Astrocyte (in vitro differentiated cells and primary cell): Measurements from ENCODE around the gene GIT2. TPM values are rescaled to one million over a fixed set of nuclear protein-coding genes. Genes with fewer than 3 reads are reported as not detected.

Experiments
- DNase-seq: peaks from one replicate; pipeline ENCODE4 v3.0.0-alpha.2; 2010; ENCODE audit warnings: low read depth
- FAIRE-seq: peaks from 2 replicates; lab custom pipeline; 2011; peaks lifted over from hg19 to GRCh38; lab: Jason Lieb, UNC
- H2AFZ ChIP-seq: 2 replicates; pipeline ENCODE4 v1.6.0; 2012; ENCODE audit warnings: low read depth, low read length, inconsistent platforms
- H3K27ac ChIP-seq: 2 replicates; pipeline ENCODE4 v1.5.1; 2011; ENCODE audit warnings: low read depth, low read length, inconsistent platforms
- H3K27me3 ChIP-seq: 2 replicates; pipeline ENCODE4 v1.6.0; 2011; ENCODE audit warnings: low read length, inconsistent platforms; ENCODE audit not compliant: insufficient read depth
- H3K36me3 ChIP-seq: 2 replicates; pipeline ENCODE4 v1.5.1; 2011; ENCODE audit warnings: low read length, inconsistent platforms; ENCODE audit not compliant: insufficient read depth
- H3K4me1 ChIP-seq: 2 replicates; pipeline ENCODE4 v1.5.1; 2011; ENCODE audit warnings: low read length, inconsistent platforms; ENCODE audit not compliant: insufficient read depth
- H3K4me2 ChIP-seq: 2 replicates; pipeline ENCODE4 v1.6.0; 2012; ENCODE audit warnings: low read length, inconsistent platforms
- H3K4me3 ChIP-seq: 2 replicates; pipeline ENCODE4 v1.5.1; 2011; ENCODE audit warnings: low read depth, mild to moderate bottlenecking, low read length, inconsistent platforms; ENCODE audit not compliant: insufficient read depth
- H3K79me2 ChIP-seq: 2 replicates; pipeline ENCODE4 v1.6.0; 2012; ENCODE audit warnings: mild to moderate bottlenecking, low read length, inconsistent platforms; ENCODE audit not compliant: insufficient read depth
- H3K9ac ChIP-seq: 2 replicates; pipeline ENCODE4 v1.6.0; 2012; ENCODE audit warnings: mild to moderate bottlenecking, low read length, inconsistent platforms
- H3K9me3 ChIP-seq: 2 replicates; pipeline ENCODE4 v1.5.1; 2012; ENCODE audit warnings: low read depth, mild to moderate bottlenecking, low read length, inconsistent platforms; ENCODE audit not compliant: insufficient read depth
- H4K20me1 ChIP-seq: 2 replicates; pipeline ENCODE4 v1.6.0; 2012; ENCODE audit warnings: low read length, inconsistent platforms; ENCODE audit not compliant: insufficient read depth
- H3K27ac Mint-ChIP-seq: one replicate; pipeline ENCODE4 v1.8.0; 2021; ENCODE audit warnings: mild to moderate bottlenecking, mixed read lengths; ENCODE audit not compliant: unreplicated experiment
- H3K27me3 Mint-ChIP-seq: one replicate; pipeline ENCODE4 v1.8.0; 2021; ENCODE audit warnings: low read depth, mixed read lengths; ENCODE audit not compliant: unreplicated experiment
- H3K36me3 Mint-ChIP-seq: one replicate; pipeline ENCODE4 v1.8.0; 2021; ENCODE audit warnings: low read depth, mixed read lengths; ENCODE audit not compliant: unreplicated experiment
- H3K4me1 Mint-ChIP-seq: one replicate; pipeline ENCODE4 v1.8.0; 2021; ENCODE audit warnings: low read depth, mixed read lengths; ENCODE audit not compliant: unreplicated experiment
- H3K4me3 Mint-ChIP-seq: one replicate; pipeline ENCODE4 v1.8.0; 2021; ENCODE audit warnings: mild to moderate bottlenecking, moderate library complexity, mixed read lengths; ENCODE audit not compliant: unreplicated experiment
- H3K9me3 Mint-ChIP-seq: one replicate; pipeline ENCODE4 v1.8.0; 2021; ENCODE audit warnings: mild to moderate bottlenecking, mixed read lengths; ENCODE audit not compliant: unreplicated experiment
- EZH2 ChIP-seq: IDR thresholded peaks from 2 replicates; pipeline ENCODE4 v1.6.1; 2012; ENCODE audit warnings: mild to moderate bottlenecking, low read length, inconsistent platforms; ENCODE audit not compliant: insufficient read depth
- total RNA-seq: library from RNA; stranded (reverse); gene quantifications from 2 replicates; pipeline ENCODE4 v1.2.1, GENCODE V29; 2021
- TF ChIP-seq, protein P1 (sequence below): IDR thresholded peaks from 2 replicates; pipeline ENCODE4 v1.5.1; 2011; ENCODE audit warnings: low read depth, mild to moderate bottlenecking, inconsistent platforms, low read length, moderate library complexity; ENCODE audit not compliant: insufficient read depth

Gene GIT2
- total RNA-seq, 1 donor from 2014 or later, result 33.4 TPM

DNA sequence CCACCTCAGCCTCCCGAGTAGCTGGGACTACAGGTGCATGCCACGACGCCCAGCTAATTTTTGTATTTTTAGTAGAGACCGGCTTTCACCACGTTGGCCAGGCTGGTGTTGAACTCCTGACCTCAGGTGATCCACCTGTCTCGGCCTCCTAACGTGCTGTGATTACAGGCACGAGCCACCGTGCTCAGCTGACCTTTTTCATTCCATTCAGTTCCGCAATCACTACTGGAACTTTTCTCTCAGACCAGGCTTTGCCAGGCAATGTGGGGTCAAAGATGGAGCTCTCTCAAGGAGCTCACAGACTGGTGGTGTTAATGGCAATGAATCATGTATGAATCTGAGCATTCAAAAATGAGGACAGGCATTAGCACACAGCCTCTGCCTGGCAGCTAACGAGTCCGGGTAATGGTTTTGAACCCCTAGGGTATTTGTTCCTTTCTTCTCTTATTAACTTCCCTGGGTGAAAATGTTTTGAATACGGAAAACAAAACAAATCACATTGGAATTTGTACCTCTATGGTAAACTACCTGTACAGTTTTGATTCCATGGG lies 105.5 kb downstream of the GIT2 start:
- no peak overlapping the region for H2AFZ ChIP-seq
- FAIRE-seq (no peak), DNase-seq (no peak)
- Mint-ChIP-seq H3K27me3 (peaks cover 20% of the 10 kb centered on the region), H3K4me1 (no peaks in the 10 kb centered on the region), H3K4me3 (no peak overlapping the region), H3K9me3 (no peaks in the 10 kb centered on the region), H3K27ac (no peak overlapping the region), H3K36me3 (no peaks in the 10 kb centered on the region)
- no peak overlapping the region for H3K4me2 ChIP-seq
- H4K20me1 ChIP-seq, result no peaks in the 10 kb centered on the region
- no peak overlapping the region for H3K9ac ChIP-seq
- no peak overlapping the region for H3K4me3 ChIP-seq
- H3K27me3 ChIP-seq, result no peaks in the 10 kb centered on the region
- TF ChIP-seq, protein P1, sequence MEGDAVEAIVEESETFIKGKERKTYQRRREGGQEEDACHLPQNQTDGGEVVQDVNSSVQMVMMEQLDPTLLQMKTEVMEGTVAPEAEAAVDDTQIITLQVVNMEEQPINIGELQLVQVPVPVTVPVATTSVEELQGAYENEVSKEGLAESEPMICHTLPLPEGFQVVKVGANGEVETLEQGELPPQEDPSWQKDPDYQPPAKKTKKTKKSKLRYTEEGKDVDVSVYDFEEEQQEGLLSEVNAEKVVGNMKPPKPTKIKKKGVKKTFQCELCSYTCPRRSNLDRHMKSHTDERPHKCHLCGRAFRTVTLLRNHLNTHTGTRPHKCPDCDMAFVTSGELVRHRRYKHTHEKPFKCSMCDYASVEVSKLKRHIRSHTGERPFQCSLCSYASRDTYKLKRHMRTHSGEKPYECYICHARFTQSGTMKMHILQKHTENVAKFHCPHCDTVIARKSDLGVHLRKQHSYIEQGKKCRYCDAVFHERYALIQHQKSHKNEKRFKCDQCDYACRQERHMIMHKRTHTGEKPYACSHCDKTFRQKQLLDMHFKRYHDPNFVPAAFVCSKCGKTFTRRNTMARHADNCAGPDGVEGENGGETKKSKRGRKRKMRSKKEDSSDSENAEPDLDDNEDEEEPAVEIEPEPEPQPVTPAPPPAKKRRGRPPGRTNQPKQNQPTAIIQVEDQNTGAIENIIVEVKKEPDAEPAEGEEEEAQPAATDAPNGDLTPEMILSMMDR, result no peak
- TF ChIP-seq EZH2, result no peak
- H3K36me3 ChIP-seq, result no peaks in the 10 kb centered on the region
- peaks cover 24% of the 10 kb centered on the region for H3K4me1 ChIP-seq
- H3K27ac ChIP-seq, result no peak overlapping the region
- no peaks in the 10 kb centered on the region for H3K79me2 ChIP-seq
- no peaks in the 10 kb centered on the region for H3K9me3 ChIP-seq

DNA sequence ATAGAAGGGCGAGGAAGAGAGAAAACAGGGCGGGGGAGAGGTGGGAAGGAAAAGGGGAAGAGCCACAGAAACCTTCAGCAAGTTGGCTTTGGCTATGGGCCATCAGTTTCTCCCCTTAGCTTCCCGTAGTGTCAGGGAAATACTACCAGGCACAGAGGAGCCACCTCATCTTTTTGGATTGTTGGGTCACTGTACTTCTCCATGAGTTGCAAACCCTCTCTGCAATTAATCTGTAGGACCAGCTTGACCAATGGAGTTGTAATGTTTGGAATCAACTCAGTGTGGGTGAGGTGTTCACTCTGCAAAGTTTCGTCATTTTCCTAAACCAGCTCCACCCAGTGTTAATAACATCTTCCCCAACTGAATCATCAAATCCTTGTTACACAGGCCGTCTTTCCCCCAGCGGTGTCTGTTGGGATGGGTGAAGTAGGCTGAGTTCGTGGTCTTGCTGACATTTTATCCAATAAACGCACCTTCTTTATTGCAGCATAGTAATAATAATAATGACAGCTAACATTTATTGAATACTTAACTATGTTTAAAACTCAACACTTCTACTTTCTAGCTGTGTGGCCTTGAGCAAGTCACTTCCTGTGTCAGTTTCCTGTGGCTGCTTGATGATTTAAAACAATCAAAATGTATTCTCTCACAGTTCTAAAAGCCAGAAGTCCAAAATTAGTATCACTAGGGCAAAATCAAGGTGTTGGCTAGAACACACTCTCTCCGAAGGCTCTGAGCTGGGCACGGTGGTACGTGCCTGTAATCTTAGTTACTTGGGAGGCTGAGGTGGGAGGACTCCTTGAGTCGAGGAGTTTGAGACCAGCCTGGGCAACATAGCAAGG lies 107.8 kb downstream of the GIT2 start:
- peak; percentile 93 for DNase-seq
- no peaks in the 10 kb centered on the region for H3K4me1 Mint-ChIP-seq
- H3K27me3 Mint-ChIP-seq, result peaks cover 18% of the 10 kb centered on the region
- H3K27ac Mint-ChIP-seq, result no peak overlapping the region
- no peaks in the 10 kb centered on the region for H3K9me3 ChIP-seq
- H3K9me3 Mint-ChIP-seq, result no peaks in the 10 kb centered on the region
- peaks cover 24% of the 10 kb centered on the region for H3K4me1 ChIP-seq
- H3K4me3 Mint-ChIP-seq, result no peak overlapping the region
- peak overlapping the region; percentile 18 for H2AFZ ChIP-seq
- no peak overlapping the region for H3K4me3 ChIP-seq
- H3K9ac ChIP-seq, result peak overlapping the region; percentile 58
- H3K4me2 ChIP-seq, result peak overlapping the region; percentile 72
- H4K20me1 ChIP-seq, result no peaks in the 10 kb centered on the region
- TF ChIP-seq, protein P1, result no peak
- no peak for TF ChIP-seq EZH2
- FAIRE-seq, result peak; percentile 45
- no peaks in the 10 kb centered on the region for H3K27me3 ChIP-seq
- H3K27ac ChIP-seq, result peak overlapping the region; percentile 90
- H3K79me2 ChIP-seq, result no peaks in the 10 kb centered on the region
- no peaks in the 10 kb centered on the region for H3K36me3 ChIP-seq
- no peaks in the 10 kb centered on the region for H3K36me3 Mint-ChIP-seq

DNA sequence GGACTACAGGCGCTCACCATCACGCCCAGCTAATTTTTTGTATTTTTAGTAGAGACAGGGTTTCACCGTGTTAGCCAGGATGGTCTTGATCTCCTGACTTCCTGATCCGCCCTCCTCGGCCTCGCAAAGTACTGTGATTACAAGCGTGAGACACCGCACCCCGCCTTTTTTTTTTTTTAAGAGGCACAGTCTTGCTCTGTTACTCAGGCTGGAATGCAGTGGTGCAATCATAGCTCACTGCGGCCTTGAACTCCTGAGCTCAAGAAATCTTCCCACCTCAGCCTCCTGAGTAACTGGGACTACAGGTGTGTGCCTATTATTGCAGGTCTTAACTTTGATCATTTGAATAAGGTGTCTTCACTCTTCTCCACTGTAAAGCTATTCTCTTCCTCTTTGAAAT lies 110.6 kb downstream of the GIT2 start:
- Mint-ChIP-seq H3K9me3 (no peaks in the 10 kb centered on the region), H3K4me1 (no peaks in the 10 kb centered on the region), H3K4me3 (no peak overlapping the region), H3K36me3 (no peaks in the 10 kb centered on the region), H3K27me3 (peaks cover 7% of the 10 kb centered on the region), H3K27ac (no peak overlapping the region)
- H3K4me2 ChIP-seq, result no peak overlapping the region
- no peak overlapping the region for H2AFZ ChIP-seq
- no peak for DNase-seq
- no peaks in the 10 kb centered on the region for H3K79me2 ChIP-seq
- H3K4me3 ChIP-seq, result no peak overlapping the region
- H4K20me1 ChIP-seq, result no peaks in the 10 kb centered on the region
- no peak overlapping the region for H3K27ac ChIP-seq
- H3K9ac ChIP-seq, result no peak overlapping the region
- no peaks in the 10 kb centered on the region for H3K9me3 ChIP-seq
- H3K27me3 ChIP-seq, result no peaks in the 10 kb centered on the region
- H3K4me1 ChIP-seq, result peaks cover 30% of the 10 kb centered on the region
- no peaks in the 10 kb centered on the region for H3K36me3 ChIP-seq
- TF ChIP-seq EZH2, result no peak
- TF ChIP-seq, protein P1, result no peak
- no peak for FAIRE-seq
